ENCODE results near the gene LARP6.

DNA sequence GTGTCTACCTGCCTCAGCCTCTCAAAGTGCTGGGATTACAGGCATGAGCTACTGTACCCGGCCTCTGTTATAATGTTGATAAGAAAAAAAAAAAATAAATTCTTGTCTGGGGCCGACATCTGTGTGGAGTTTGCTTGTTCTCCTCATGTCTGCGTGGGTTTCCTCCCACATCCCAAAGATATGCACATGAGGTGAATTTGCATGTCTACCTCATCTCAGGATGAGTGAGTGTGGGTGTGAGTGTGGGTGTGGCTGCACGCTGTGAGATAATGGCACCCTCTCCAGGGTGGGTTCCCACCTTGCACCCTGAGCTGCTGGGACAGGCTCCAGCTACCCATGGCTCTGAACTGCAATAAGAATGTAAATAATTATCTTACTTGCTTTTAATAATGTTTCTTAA lies 64.7 kb downstream of the LARP6 start:
- no peak for TF ChIP-seq POLR2A (IDR thresholded peaks at IDR 0.05; ENCODE audit: low read length)
- TF ChIP-seq GATA1 (IDR thresholded peaks at IDR 0.05; ENCODE audit: low read depth, low read length): no peak
